HG03095 (cell line): ENCODE data around the gene SERTAD3.
A peak's percentile ranks its signal among the peaks of the same experiment; 100 is the strongest.
"Not testable (repeated sequence)": the region's sequence is repeated elsewhere in the genome, so short reads cannot be mapped to it uniquely, and the experiment has no call there.

ENCODE experiments used
- ATAC-seq: cut with Tn5 transposase; IDR thresholded peaks from one replicate; pipeline ENCODE4 v1.9.1; 2021; ENCODE audit warnings: moderate library complexity; ENCODE audit not compliant: unreplicated experiment

SERTAD3 gene

DNA sequence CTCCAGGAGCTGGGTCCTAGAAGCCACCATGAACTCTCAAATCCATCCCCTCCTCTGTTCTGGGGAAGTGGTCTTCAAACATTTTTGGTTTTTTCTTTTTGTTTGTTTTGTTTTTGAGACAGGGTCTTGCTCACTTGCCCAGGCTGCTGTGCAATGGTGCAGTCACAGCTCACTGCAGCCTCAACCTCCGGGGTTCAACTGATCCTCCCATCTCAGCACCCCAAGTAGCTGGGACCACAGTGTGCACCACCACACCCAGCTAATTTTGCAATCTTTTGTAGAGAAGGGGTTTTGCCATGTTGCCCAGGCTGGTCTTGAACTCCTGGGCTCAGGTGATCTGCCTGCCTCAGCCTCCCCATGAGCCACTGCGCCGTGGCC, 14.5 kb upstream of the SERTAD3 start:
- no peak for ATAC-seq

DNA sequence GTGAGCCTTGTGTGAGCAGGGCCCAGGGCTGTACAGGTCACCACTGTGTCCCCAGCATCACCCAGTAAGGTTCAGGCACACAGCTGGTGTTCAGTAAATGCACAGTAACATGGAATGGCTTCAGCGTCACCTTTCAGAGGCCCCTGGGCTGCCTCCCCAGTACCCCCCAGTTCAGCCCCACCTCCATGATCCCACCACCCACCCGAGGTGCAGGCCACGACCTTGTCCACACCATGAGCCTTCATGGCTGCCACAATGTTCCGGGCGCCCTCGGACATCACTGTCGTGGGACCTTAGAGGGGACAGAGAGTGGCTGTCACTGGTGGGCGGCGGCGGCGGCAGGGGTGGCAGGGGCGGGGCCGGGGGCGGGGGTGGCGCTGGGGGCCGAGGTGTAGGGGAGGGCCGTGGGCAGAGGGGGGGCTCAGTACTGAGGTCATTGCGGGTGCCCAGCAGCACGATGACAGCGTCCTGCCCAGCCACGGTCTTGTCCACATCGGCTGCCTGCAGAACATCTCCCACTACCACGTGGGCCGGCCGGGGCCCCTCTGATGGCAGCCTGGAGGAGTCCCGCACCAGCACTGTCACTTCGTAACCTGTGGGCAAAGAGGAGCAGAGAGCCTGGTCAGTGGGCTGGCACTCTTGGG, 13.9 kb upstream of the SERTAD3 start:
- no peak for ATAC-seq

DNA sequence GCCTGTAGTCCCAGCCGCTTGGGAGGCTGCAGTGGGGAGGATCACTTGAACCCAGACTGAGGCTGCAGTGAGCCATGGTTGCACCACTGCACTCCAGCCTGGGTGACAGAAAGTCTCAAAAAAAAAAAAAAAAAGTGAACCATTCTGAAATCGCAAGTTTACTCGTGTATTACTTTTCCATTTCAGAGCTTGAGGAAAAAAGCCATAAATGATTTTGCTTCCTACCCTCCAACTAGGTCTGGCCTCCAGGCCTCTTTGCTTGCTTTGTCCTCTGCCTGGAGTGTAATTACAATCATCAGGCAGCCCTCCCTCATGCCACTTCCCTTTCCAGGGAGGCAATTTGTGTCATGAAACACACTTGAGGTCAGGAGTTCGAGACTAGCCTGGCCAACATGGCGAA, 12.9 kb upstream of the SERTAD3 start:
- ATAC-seq: no peak

DNA sequence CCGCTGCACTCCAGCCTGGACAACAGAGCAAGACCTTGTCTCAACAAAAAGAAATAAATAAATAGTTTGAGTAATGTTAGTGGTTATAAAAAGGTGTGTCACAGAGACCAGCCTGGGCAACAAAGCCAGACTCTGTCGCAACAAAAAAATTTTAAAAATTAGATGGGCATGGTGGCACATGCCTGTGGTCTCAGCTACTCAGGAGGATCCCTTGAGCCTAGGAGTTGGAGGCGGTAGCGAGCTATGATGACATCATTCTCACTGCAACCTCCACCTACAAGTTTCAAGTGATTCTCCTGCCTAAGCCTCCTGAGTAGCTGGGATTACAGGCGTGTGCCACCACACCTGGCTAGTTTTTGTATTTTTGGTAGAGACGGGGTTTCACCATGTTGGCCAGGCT, 9.8 kb upstream of the SERTAD3 start:
- not testable (repeated sequence) for ATAC-seq

DNA sequence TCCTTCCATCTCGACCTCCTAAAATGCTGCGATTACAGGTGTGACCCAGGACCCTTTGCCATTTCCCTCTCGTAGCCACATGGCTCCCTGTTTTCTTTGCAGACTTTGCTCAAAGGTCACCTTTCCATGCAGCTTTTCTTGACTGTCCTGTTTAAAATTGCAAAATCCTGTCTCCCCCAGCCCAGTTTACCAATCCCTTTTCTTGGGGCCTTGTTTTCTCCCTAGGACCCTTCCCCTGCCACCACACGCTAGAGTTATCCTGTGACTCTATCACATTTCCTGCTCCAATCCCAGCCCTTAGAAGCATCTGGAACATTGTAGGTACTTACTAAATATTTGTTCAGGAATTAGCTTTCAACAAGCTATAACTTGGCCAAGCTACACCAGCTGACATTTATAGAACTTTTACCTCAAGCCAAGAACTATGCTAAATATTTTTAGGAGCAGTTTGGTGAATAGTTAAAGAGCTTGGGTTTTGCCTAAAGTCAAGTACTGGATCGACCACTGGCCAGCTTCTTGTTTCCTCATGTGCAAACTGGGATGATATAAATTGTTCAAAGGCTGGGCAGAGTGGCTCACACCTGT, 9.1 kb upstream of the SERTAD3 start:
- ATAC-seq: no peak

DNA sequence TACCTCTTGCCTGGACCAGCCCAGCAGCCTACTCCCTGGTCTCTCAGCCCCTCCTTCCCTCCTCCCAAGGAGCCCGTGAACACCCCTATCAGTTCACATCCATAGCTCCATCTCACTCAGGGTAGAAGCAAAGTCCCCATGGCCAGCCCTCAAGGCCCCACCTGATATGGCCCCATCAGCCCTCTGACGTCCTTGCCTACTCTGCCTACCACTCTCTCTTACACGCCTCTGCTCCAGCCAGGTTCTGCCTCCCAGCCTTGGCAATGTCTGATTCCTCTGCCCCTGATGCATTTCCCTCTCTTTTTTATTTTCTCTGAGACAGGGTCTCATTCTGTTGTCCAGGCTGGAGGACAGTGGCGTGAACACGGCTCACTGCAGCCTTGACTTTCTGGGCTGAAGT, 7.9 kb upstream of the SERTAD3 start:
- ATAC-seq: no peak

DNA sequence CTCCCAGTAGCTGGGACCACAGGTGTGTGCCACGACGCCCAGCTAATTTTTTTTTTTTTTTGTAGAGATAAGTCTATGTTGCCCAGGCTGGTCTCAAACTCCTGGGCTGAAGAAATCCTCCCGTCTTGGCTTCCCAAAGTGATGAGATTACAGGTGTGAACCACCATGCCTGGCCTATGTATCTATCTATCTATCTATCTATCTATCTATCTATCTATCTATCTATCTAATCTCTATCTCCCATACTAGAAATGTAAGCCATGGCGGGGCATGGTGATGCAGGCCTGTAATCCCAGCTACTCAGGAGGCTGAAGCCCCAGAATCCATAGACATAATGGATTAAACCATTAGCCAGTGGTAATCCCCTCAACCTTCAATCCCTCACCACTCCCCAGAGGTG, 6.5 kb upstream of the SERTAD3 start:
- ATAC-seq: no peak

DNA sequence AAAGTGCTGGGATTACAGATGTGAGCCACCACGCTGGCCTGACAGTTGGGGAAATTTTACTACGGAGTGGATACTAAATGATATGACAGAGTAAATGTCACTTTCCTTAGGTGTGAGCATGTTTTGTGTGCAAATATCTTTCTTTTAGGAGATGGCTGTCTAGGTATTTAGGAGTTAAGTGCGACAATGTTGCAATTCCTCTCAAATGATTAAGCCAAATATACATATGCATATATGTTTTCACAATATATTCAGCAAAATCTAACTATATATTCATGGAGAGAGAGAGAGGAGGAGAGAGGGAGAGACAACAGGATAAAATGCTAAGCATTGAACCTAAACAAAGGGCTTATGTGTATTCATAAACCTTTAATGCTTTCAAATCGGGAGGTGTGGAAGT, 5.4 kb upstream of the SERTAD3 start:
- ATAC-seq: no peak

DNA sequence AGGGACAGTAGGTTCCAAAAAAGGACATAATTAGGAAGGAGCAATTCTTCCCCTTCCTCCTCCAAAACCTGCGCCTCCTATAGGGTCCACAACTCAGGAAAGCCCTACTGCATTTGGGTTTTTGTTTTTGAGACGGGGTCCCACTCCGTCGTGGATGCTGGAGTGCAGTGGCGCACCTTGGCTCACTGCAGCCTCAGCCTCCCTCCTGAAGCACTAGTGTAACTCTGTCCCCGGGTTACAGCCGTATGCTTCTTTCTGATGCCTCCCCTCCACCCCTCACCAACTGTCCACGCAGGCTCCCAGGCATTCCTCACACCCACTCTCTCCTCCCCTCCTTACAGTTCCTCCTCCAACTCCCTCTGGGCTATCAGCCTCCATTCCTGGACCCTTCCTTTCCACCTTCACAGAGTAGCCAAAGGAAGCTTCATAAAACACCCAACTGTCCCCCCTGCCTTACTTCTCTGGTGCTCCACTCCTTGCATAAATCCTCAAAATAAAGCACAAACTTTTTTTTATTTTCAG, 2.2 kb upstream of the SERTAD3 start:
- ATAC-seq: no peak

DNA sequence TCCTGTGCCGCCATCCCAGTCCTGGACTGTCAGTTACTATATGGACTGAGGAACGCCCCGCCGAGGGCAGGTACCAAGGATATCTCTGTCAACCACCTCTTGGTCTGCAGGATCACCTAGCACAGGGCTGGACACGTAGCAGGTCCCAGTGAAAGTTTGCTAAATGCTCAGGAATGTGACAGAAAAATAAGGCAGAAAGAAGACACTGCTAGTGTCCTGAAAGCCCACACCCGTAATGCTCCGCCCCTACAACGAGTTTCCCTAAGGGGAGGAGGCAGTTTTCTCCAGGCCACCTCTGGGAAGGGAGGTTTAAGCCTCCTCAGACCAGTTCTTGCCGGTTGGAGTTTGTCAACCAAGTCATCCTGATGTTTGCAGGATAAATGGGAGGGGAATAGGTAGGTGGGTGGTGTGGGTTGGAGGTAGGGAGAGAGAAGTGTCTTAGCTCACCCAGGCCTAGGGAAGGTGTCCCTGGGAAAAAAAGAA, 1.7 kb upstream of the SERTAD3 start:
- ATAC-seq: no peak

DNA sequence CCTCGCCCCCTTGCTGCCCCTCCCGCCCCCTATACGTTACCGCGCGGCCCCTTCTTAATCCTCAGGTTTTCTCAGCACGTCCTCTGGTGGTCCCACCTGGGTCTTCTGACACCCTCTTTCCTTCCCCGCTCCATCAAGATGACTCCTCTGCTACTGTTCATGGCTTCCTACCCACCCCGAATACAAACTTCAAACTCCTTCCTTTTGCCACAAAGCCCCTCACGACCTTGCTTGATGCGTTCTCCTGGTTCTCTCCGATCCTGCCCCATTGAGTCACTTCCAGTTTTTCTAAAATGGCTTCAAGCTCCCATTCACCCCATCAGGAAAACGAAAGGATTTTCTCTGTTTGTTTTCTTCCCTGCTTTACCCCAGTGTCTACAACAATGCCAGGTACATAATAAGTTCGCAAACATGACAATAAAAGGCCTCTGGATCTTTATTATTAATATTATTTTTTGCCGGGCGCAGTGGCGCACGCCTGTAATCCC, 734 bp upstream of the SERTAD3 start:
- no peak for ATAC-seq

DNA sequence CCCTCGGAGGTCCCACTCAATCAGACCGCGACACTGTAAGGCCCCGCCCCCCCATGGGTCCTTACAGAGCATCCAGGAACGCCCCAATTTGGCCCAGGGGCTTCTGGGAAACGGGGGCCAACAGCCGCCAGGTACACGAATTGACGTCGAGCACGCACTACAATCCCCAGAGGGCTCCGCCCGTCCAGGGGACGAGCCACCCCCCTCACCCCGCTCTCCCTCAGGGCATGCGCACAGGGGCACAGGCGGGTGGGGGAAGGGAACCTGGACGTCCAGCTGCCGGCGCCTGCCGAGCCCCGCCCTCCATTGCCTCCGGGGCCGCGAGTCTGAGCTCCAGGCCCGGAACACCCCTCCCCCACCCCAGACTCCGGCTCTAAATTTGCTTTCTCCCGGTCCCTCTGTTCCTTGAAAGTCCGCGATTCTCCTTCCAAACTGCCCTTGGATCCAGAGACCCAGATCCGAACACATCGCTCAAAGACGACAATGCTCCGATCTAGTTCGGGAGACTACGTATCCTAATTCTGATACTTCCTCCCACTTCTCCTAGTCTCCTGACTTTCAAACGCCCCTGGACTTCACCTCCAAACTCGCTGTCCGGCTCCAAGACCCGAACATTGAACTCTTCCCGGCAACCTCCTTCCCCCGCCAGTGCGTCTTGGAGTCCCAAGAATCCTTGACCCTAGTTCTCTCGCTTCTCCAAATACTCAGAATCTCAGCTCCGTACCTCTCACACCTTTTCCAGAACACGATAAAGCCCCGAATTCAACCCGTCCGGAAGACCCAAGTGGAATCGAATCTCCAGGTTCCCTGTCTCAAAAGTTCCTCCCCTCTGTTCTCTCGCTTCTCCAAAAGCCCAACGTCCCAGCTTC, 770 bp downstream of the SERTAD3 start:
- peak; percentile 56 for ATAC-seq

DNA sequence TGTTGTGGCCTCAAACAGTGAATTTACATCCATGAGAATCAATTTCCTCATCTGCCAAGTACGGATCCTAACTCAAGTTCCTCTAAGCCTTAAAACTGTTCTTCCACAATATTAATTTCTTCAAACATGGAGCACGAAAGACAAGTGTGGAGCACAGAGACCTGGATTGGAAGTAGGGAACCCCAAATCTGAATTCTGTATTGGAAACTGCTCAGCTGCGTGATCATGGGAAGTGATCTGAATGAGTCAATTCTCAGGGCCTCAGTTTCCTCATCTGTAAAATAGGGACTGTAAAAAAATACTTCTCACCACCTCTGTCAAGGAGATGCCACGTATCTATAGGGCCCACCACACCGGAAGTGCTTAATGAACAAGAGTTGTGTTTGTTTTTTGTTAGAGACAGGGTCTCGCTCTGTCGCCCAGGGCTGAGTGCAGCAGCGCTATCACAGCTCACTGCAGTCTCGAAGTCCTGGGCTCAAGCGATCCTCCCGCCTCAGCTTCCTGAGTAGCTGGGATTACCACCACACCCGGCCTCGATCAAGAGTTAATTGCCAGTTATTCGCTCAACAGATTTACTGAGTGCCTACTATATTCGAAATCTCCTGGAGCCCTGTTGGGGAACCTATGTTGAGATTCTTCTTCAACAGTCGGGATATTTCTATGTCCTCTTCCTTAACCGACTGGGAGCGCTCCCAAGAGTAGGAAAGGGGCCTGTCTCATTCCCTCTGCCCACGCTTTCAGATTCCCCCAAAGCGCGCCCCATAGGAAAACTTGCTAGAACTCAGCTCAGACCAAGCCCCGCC, 1.6 kb downstream of the SERTAD3 start:
- ATAC-seq: no peak

DNA sequence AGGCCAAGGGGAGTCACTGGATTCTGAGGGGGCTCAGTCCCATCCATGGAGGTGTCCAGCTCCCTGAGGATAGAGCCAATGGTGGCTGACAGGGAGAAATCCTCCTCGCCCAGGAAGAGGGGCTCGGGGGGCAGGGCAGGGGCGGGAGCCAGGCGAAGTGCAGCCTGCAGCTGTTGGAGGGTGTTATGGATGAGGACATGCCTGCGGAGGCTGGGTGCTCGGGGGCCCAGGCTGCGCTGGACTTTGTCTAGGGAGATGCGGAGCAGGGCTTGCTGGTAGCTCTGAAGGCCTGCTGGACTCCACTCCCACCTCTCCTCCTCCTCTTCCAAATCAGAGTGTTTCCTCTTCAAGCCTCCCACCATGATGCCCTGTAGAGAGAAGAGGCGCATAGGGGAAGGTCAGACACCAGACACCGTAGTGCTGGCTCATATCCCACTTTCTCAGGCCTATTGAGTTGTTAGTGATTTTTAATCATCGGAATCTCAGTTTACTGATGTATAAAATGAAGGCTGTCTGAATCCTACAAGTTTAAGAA, 2.3 kb downstream of the SERTAD3 start:
- ATAC-seq: no peak

DNA sequence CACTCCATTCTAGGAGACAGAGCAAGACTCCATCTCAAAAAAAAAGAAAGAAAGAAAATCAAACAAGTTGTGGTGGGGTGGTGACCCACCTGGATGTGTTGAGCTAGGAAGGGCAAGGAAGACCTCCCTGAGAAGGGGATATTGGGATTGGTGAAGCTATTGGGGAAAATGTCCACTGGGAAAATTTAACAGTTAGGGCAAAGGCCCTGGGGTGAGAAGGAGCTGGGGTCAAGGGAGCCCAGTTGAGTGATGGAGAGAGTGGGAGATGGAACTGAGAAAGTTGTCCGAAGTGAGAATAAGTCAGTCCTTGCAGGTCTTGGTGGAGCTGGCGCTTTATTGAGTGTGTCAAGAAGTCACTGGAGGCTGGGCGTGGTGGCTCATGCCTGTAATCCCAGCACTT, 5.9 kb downstream of the SERTAD3 start:
- no peak for ATAC-seq

DNA sequence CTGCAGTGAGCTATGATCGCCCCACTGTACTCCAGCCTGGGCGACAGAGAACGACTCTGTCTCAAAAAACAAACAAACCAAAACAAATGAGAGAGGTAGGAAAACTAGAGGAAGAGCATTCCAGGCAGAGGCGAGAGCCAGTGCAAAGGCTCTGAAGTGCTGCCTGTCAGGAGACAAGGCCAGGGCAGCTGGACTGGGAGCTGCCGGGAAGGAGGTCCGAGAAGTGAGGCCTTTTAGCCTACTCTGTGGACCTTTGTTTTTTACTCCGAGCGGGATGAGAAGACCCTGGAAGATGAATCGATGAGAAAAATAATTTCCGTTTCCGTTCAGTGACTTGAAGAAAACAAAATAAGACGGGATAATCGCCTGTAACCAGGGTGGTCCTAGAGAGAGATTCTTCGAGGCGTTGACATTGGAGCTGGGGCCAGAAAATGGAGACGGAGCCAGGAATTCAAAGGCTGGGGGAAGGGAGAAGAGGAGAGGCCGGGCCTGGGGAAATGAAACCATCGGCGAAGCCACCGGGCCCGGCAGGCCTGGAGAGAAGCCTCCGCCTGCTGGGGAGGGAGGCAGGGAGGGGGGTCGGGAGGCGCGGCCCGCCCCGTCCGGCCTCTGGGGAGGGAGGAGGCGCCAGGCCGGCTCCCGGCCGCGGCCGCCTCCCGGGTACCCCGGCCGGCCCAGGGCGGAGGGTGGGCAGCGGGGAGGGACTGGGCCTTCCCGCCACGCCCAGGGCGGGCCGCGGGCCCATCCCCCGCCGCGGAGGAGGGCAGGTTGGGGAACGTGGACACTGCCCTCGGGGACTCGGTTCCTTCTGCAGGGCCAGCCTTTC, 10.5 kb downstream of the SERTAD3 start:
- ATAC-seq: peak; percentile 53

DNA sequence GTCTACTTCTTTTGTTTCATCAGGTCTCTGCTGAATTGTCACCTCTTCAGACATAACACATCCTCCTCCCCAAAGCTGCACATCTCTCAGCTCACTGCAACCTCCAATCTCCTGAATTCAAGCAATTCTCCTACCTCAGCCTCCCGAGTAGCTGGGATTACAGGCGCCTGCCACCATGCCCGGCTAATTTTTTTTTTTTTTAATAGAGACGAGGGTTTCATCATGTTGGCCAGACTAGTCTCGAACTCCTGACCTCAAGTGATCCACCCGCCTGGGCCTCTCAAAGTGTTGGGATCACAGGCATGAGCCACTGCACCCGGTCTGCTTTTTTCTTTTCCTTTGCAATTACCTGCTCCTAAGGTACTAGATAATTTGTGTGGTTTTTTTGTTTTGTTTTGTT, 11.4 kb downstream of the SERTAD3 start:
- ATAC-seq: not testable (repeated sequence)

DNA sequence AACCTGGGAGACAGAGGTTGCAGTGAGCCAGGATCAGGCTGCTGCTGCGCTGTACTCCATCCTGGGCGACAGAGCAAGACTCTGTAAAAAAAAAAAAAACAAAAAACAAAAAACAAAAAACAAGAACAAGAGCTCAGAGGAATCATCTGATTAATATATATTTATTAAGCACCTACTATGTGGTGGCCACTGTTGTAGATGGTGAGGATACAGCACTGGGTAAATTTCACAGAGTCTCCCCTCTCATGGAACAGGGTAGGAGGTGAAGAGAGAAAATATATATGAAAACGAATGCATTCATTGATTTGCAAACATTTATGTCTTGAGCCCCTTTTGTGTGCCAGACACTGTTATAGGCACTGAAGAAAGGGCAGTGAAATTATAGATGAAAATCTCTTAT, 12.4 kb downstream of the SERTAD3 start:
- ATAC-seq: no peak

DNA sequence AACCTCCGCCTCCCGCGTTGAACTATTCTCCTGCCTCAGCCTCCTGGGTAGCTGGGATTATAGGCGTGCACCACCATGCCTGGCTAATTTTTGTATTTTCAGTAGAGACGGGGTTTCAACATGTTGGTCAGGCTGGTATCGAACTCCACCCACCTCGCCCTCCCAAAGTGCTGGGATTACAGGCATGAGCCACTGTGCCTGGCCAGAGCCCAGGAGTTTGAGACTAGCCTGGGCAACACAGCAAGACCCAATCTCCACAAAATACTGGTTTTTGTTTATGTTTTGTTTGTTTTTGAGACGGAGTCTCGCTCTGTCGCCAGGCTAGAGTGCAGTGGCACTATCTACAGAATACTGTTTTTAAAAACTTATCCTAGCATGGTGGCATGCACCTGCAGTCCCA, 13.9 kb downstream of the SERTAD3 start:
- not testable (repeated sequence) for ATAC-seq

DNA sequence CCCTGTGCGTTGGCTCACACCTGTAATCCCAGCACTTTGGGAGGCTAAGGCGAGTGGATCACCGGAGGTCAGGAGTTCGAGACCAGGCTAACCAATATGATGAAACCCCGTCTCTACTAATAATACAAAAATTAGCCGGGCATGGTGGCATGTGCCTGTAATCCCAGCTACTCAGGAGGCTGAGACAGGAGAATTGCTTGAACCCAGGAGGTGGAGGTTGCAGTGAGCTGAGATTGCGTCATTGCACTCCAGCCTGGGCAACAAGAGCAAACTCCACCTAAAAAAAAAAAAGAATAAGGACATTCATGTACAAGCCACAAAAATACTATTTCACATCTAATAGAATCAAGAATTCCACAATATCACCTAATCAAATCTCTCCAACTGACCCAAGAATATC, 15.9 kb downstream of the SERTAD3 start:
- not testable (repeated sequence) for ATAC-seq
